ENCODE data around the gene ATF2.

Gene ATF2

GRCh38 chr2:175167076-175167791 lies 769 bp downstream of the ATF2 start:
- no peak for DNase-seq (ENCODE audit: low read depth)
- TF ChIP-seq CTCF (IDR thresholded peaks at IDR 0.05; ENCODE audit: low read depth, low read length, missing control alignments): no peak
- in situ Hi-C loops (cut with HindIII; ENCODE audit: low sequenced_read_pairs): no loop called here
- H3K4me3 ChIP-seq (ENCODE audit: low read depth, low read length): peak overlapping the region; percentile 100

GRCh38 chr2:175166216-175166824 lies 1.7 kb downstream of the ATF2 start:
- peak overlapping the region; percentile 100 for H3K4me3 ChIP-seq (ENCODE audit: low read depth, low read length)
- no peak for DNase-seq (ENCODE audit: low read depth)
- in situ Hi-C loops (cut with HindIII; ENCODE audit: low sequenced_read_pairs): no loop called here
- no peak for TF ChIP-seq CTCF (IDR thresholded peaks at IDR 0.05; ENCODE audit: low read depth, low read length, missing control alignments)

- TF ChIP-seq CTCF (IDR thresholded peaks at IDR 0.05; ENCODE audit: low read depth, low read length, missing control alignments): no peak
- in situ Hi-C loops (cut with HindIII; ENCODE audit: low sequenced_read_pairs): no loop called here
- no peak for DNase-seq (ENCODE audit: low read depth)
- no peak overlapping the region for H3K4me3 ChIP-seq (ENCODE audit: low read depth, low read length)
Measured at GRCh38 chr2:175164235-175164634, 3.8 kb downstream of the ATF2 start.

- H3K4me3 ChIP-seq (ENCODE audit: low read depth, low read length): no peak overlapping the region
- in situ Hi-C loops (cut with HindIII; ENCODE audit: low sequenced_read_pairs): no loop called here
- no peak for TF ChIP-seq CTCF (IDR thresholded peaks at IDR 0.05; ENCODE audit: low read depth, low read length, missing control alignments)
- no peak for DNase-seq (ENCODE audit: low read depth)
Measured at GRCh38 chr2:175158894-175159293, 9.1 kb downstream of the ATF2 start.

GRCh38 chr2:175156534-175156933 lies 11.5 kb downstream of the ATF2 start:
- no peak for DNase-seq (ENCODE audit: low read depth)
- TF ChIP-seq CTCF (IDR thresholded peaks at IDR 0.05; ENCODE audit: low read depth, low read length, missing control alignments): no peak
- no peak overlapping the region for H3K4me3 ChIP-seq (ENCODE audit: low read depth, low read length)
- in situ Hi-C loops (cut with HindIII; ENCODE audit: low sequenced_read_pairs): no loop called here

GRCh38 chr2:175154661-175155082 lies 13.3 kb downstream of the ATF2 start:
- in situ Hi-C loops (cut with HindIII; ENCODE audit: low sequenced_read_pairs): no loop called here
- H3K4me3 ChIP-seq (ENCODE audit: low read depth, low read length): no peak overlapping the region
- TF ChIP-seq CTCF (IDR thresholded peaks at IDR 0.05; ENCODE audit: low read depth, low read length, missing control alignments): no peak
- DNase-seq (ENCODE audit: low read depth): peak; percentile 64
